Body of pancreas (tissue), 4 donors: ENCODE results near the gene SLC7A1. TPM values are rescaled to one million over a fixed set of nuclear protein-coding genes. Genes with fewer than 3 reads are reported as not detected.

ENCODE experiments used
- ATAC-seq: fragments of 150-250 bp; one replicate; pipeline ENCODE4 v1.9.1; 2016
- DNase-seq, 4 donors: peaks; one replicate each; pipeline ENCODE4 v3.0.0-alpha.2; 2019
- H3K27ac ChIP-seq, 4 donors: fragments of 200-600 bp; sonication (generic); 1 replicate in 3 of 4; 2 replicates in 1 of 4; pipeline versions ENCODE4 v1.5.1 to v1.6.1; 2016 to 2019; ENCODE audit warnings: mild to moderate bottlenecking in 1 of 4, mixed read lengths in 1 of 4, moderate library complexity in 1 of 4
- H3K27me3 ChIP-seq, 2 donors: fragments of 200-600 bp; sonication (generic); one replicate each; pipeline ENCODE4 v1.6.0; 2016; ENCODE audit warnings: mild to moderate bottlenecking in 1 of 2
- H3K36me3 ChIP-seq, 2 donors: fragments of 200-600 bp; sonication (generic); replicated peaks in 1 of 2; 2 replicates each; pipeline ENCODE4 v1.5.1; 2016; ENCODE audit warnings: low read depth in 2 of 2; ENCODE audit not compliant: insufficient read depth in 1 of 2
- H3K4me1 ChIP-seq: fragments of 200-600 bp; sonication (generic); one replicate; pipeline ENCODE4 v1.6.0; 2016
- H3K4me3 ChIP-seq, 2 donors: fragments of 200-600 bp; sonication (generic); 1 replicate in 1 of 2; 2 replicates in 1 of 2; pipeline ENCODE4 v1.5.1; 2016 to 2019
- H3K9me3 ChIP-seq, 3 donors: fragments of 200-600 bp; sonication (generic); 1 replicate in 2 of 3; 2 replicates in 1 of 3; pipeline ENCODE4 v1.5.1; 2016
- POLR2A ChIP-seq, 3 donors: fragments of 450-650 bp; IDR thresholded peaks; one replicate each; pipeline ENCODE4 v1.6.1; 2016; ENCODE audit warnings: antibody characterized with exemption in 3 of 3, mild to moderate bottlenecking in 2 of 3
- WGBS, 2 donors: methylation state at CpG; one replicate each; pipeline ENCODE4 v1.1.5; 2017; 5-methylcytosine and 5-hydroxymethylcytosine counted together
- intact Hi-C: fragments of 100-400 bp; cut with DNase I; formaldehyde crosslinking; loops from one replicate; pipeline ENCODE4 v1.15.1; 2023
- total RNA-seq, 2 donors: library from RNA; depleted of rRNA; stranded (reverse); fragments of >200 nt; gene quantifications; one replicate each; pipeline ENCODE4 v1.1.0, GENCODE V29; 2016
- TF ChIP-seq, protein P1 (sequence below), 7 experiments: fragments of 450-650 bp in 4 of 7; fragments of 200-600 bp in 3 of 7; sonication (generic) in 3 of 7; IDR thresholded peaks; one replicate each; pipeline ENCODE4 v1.5.1; 2016 to 2019; ENCODE audit warnings: antibody characterized with exemption in 7 of 7

Gene SLC7A1
- total RNA-seq, 2 donors from 2014 or later: 15.3 to 30.3 TPM

- no peak overlapping the region for H3K27ac ChIP-seq
- WGBS, 2 donors: 90 to 92% methylated on average over 24 of the region's 24 CpGs
- H3K4me1 ChIP-seq: no peaks in the 10 kb centered on the region
- H3K27me3 ChIP-seq: no peaks in the 10 kb centered on the region
- TF ChIP-seq, protein P1, sequence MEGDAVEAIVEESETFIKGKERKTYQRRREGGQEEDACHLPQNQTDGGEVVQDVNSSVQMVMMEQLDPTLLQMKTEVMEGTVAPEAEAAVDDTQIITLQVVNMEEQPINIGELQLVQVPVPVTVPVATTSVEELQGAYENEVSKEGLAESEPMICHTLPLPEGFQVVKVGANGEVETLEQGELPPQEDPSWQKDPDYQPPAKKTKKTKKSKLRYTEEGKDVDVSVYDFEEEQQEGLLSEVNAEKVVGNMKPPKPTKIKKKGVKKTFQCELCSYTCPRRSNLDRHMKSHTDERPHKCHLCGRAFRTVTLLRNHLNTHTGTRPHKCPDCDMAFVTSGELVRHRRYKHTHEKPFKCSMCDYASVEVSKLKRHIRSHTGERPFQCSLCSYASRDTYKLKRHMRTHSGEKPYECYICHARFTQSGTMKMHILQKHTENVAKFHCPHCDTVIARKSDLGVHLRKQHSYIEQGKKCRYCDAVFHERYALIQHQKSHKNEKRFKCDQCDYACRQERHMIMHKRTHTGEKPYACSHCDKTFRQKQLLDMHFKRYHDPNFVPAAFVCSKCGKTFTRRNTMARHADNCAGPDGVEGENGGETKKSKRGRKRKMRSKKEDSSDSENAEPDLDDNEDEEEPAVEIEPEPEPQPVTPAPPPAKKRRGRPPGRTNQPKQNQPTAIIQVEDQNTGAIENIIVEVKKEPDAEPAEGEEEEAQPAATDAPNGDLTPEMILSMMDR (IDR thresholded peaks at IDR 0.05): no peak
- no peak for TF ChIP-seq POLR2A (IDR thresholded peaks at IDR 0.05)
- no peak for ATAC-seq
- intact Hi-C loops: loop anchor here (10.0 kb wide), 1 partner anchor 602 kb away; no protein-coding TSS in a partner anchor
- H3K4me3 ChIP-seq: no peak overlapping the region
- peak in 1 of 4 donors; percentile 5 for DNase-seq
- H3K9me3 ChIP-seq: no peaks in the 10 kb centered on the region
- H3K36me3 ChIP-seq: peaks cover 0 to 18% of the 10 kb centered on the region in 2 donors
Observed at GRCh38 chr13:29513002-29513980, 82.2 kb downstream of the SLC7A1 start.

GRCh38 chr13:29511980-29512379 is 83.5 kb downstream of the SLC7A1 start:
- peak in 2 of 4 donors; percentile 2 to 19 for DNase-seq
- Histone ChIP-seq H3K27ac (no peak overlapping the region), H3K9me3 (no peaks in the 10 kb centered on the region)

DNA sequence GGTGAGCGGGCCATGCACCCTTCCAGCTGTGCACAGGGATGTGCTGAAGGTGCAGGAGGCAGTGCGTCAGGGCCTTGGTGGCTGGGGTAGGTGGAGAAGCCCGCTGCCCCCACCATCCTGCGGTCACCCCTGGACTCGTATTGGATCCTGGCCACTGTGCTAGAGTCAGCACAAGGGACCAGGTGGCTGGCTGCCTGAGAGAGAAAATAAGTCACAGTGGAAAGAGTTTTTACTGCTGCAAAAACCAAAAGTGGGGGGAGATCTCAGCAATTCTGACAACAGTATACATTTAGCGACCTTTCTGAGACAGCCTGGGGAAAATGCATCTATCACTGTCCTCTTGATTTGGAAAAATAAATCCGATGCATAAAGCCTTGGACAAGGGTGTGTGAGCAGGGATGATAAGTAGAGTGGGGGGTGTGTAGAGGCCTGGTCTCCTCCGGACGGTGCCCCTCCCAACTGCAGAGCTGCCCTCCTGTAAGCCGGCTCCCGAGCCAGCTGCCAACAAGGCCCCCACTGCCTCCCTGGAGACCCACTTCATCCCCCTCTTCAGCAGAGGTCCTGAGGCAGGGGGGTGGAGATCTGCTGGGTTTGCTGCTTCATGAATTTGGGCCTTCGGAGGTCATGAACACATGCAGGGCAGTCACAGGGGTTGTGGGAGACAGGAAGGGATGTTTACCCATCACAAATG is 84.2 kb downstream of the SLC7A1 start:
- Histone ChIP-seq H3K27ac (no peak overlapping the region), H3K4me3 (no peak overlapping the region), H3K36me3 (peaks cover 0 to 9% of the 10 kb centered on the region in 2 donors), H3K9me3 (no peaks in the 10 kb centered on the region), H3K4me1 (peaks cover under 1% of the 10 kb centered on the region), H3K27me3 (no peaks in the 10 kb centered on the region)
- WGBS, 2 donors: 91 to 92% methylated on average over 11 to 12 of the region's 12 CpGs
- intact Hi-C loops: loop anchor here (10.0 kb wide), 1 partner anchor 604 kb away; no protein-coding TSS in a partner anchor
- TF ChIP-seq, protein P1 (IDR thresholded peaks at IDR 0.05): no peak
- TF ChIP-seq POLR2A (IDR thresholded peaks at IDR 0.05): no peak
- ATAC-seq (no peak), DNase-seq (peak in 1 of 4 donors; percentile 6)

More at GRCh38 chr13:29511980-29512379, 83.5 kb downstream of the SLC7A1 start:
- TF ChIP-seq POLR2A (IDR thresholded peaks at IDR 0.05): no peak
- TF ChIP-seq, protein P1 (IDR thresholded peaks at IDR 0.05): no peak
- 84 to 85% methylated on average over 8 of the region's 8 CpGs for WGBS, 2 donors
- H3K4me3 ChIP-seq: no peak overlapping the region
- intact Hi-C loops: loop anchor here (10.0 kb wide), 1 partner anchor 603 kb away; no protein-coding TSS in a partner anchor
- H3K27me3 ChIP-seq: no peaks in the 10 kb centered on the region
- no peaks in the 10 kb centered on the region for H3K4me1 ChIP-seq
- peaks cover 0 to 16% of the 10 kb centered on the region in 2 donors for H3K36me3 ChIP-seq
- ATAC-seq: no peak

GRCh38 chr13:29510651-29511084 is 84.8 kb downstream of the SLC7A1 start:
- Histone ChIP-seq H3K4me3 (no peak overlapping the region), H3K9me3 (no peaks in the 10 kb centered on the region), H3K27me3 (no peaks in the 10 kb centered on the region), H3K27ac (no peak overlapping the region), H3K4me1 (peaks cover 5% of the 10 kb centered on the region), H3K36me3 (peaks cover 0 to 5% of the 10 kb centered on the region in 2 donors)
- TF ChIP-seq, protein P1 (IDR thresholded peaks at IDR 0.05): no peak
- TF ChIP-seq POLR2A (IDR thresholded peaks at IDR 0.05): no peak
- intact Hi-C loops: loop anchor here (10.0 kb wide), 1 partner anchor 604 kb away; no protein-coding TSS in a partner anchor
- DNase-seq (peak in 1 of 4 donors; percentile 24), ATAC-seq (no peak)
- 80 to 84% methylated on average over 9 to 10 of the region's 10 CpGs for WGBS, 2 donors
